ENCODE measurements around the gene THPO.

DNA sequence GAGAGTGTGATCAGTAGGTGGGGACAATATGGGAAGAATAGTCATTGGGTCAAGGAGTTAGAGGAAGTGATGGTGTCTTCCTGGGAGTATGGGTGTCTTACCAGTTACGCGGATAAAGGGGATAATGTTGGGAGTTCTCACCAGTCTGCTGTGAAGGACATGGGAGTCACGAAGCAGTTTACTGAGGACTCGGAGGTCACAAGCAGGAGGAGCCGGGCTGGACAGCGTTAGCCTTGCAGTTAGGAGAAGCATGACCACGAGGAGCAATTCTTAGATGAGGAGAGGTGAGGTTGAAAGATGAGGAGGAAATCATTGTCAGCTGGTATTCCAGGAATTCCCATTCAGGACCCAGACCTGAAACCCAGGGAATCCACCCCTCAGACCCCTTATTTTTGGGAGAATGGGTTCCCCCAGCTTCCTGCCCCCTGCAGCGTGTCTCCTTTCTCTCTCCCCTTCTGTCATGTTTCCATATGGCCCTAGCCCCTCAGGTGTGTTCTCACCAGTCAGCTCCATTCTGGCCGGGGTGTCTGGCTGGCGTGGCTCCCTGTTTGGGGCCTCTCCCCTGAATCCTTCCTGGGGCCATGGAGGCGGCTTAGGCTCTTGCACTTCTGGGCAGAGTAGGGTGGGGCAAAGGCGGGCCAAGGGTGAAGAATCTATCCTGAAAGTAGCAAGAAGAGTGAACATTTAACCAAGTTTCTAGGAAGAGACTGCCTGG lies 2.1 kb downstream of the THPO start:
- TF ChIP-seq POLR2A (IDR thresholded peaks at IDR 0.05), result no peak
- TF ChIP-seq, protein P1, sequence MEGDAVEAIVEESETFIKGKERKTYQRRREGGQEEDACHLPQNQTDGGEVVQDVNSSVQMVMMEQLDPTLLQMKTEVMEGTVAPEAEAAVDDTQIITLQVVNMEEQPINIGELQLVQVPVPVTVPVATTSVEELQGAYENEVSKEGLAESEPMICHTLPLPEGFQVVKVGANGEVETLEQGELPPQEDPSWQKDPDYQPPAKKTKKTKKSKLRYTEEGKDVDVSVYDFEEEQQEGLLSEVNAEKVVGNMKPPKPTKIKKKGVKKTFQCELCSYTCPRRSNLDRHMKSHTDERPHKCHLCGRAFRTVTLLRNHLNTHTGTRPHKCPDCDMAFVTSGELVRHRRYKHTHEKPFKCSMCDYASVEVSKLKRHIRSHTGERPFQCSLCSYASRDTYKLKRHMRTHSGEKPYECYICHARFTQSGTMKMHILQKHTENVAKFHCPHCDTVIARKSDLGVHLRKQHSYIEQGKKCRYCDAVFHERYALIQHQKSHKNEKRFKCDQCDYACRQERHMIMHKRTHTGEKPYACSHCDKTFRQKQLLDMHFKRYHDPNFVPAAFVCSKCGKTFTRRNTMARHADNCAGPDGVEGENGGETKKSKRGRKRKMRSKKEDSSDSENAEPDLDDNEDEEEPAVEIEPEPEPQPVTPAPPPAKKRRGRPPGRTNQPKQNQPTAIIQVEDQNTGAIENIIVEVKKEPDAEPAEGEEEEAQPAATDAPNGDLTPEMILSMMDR (IDR thresholded peaks at IDR 0.05), result no peak
- TF ChIP-seq EP300 (IDR thresholded peaks at IDR 0.05), result no peak
- no peak for TF ChIP-seq POLR2AphosphoS5 (IDR thresholded peaks at IDR 0.05)

Measured in upper lobe of left lung (tissue), 4 donors.